Progenitor cell of endocrine pancreas (in vitro differentiated cells): ENCODE measurements around the gene IGF1. TPM values are rescaled to one million over a fixed set of nuclear protein-coding genes. Genes with fewer than 3 reads are reported as not detected.
"Not testable (repeated sequence)": the region's sequence is repeated elsewhere in the genome, so short reads cannot be mapped to it uniquely, and the experiment has no call there.

ENCODE experiments used
- DNase-seq: peaks from one replicate; pipeline ENCODE4 v3.0.0; 2021; ENCODE audit warnings: low spot score; ENCODE audit not compliant: unreplicated experiment
- H3K27ac Mint-ChIP-seq: 2 replicates; pipeline ENCODE4 v1.8.0; 2021; ENCODE audit warnings: mild to moderate bottlenecking, moderate library complexity, mixed read lengths
- H3K27me3 Mint-ChIP-seq: 2 replicates; pipeline ENCODE4 v1.8.0; 2021; ENCODE audit warnings: mixed read lengths
- H3K36me3 Mint-ChIP-seq: 2 replicates; pipeline ENCODE4 v1.8.0; 2022; ENCODE audit warnings: mixed read lengths; ENCODE audit not compliant: insufficient read depth
- H3K4me1 Mint-ChIP-seq: 2 replicates; pipeline ENCODE4 v1.8.0; 2021; ENCODE audit warnings: low read depth, mixed read lengths
- H3K4me3 Mint-ChIP-seq: 2 replicates; pipeline ENCODE4 v1.8.0; 2021; ENCODE audit warnings: low read depth, mild to moderate bottlenecking, moderate library complexity, mixed read lengths
- H3K9me3 Mint-ChIP-seq: 2 replicates; pipeline ENCODE4 v1.8.0; 2021; ENCODE audit warnings: low read depth, mixed read lengths
- CTCF ChIP-seq: fragments of 200-600 bp; sonication (generic); IDR thresholded peaks from one replicate; pipeline ENCODE4 v1.5.0; 2021; ENCODE audit warnings: antibody characterized with exemption, mild to moderate bottlenecking; ENCODE audit not compliant: unreplicated experiment
- total RNA-seq: library from RNA; stranded (reverse); gene quantifications from 2 replicates; pipeline ENCODE4 v1.2.1, GENCODE V29; 2021

Gene IGF1
- total RNA-seq, 1 donor from 2014 or later: 0.57 TPM

DNA sequence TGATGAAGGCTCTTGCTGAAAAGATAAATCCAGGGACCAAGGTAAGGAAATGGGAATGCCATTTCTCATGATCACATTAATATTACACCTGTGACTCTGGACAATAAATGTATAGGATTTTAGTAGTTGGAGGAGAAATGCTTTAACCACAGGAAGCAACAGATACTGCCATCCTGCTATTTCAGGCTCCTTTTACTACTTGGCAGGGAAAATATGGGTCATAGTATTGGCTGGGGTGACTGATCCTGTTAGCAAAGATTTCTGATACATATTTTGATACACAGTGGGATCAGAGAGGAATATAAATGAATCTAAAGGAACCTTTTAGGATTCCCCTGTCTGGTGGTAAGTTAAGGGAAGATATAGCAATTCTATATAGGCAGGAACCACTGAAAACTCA is 115.0 kb downstream of the IGF1 start:
- Mint-ChIP-seq H3K4me1 (no peaks in the 10 kb centered on the region), H3K4me3 (no peak overlapping the region), H3K27ac (no peak overlapping the region), H3K9me3 (peaks cover 3% of the 10 kb centered on the region), H3K27me3 (peaks cover 34% of the 10 kb centered on the region), H3K36me3 (no peaks in the 10 kb centered on the region)
- TF ChIP-seq CTCF: no peak
- DNase-seq: no peak

DNA sequence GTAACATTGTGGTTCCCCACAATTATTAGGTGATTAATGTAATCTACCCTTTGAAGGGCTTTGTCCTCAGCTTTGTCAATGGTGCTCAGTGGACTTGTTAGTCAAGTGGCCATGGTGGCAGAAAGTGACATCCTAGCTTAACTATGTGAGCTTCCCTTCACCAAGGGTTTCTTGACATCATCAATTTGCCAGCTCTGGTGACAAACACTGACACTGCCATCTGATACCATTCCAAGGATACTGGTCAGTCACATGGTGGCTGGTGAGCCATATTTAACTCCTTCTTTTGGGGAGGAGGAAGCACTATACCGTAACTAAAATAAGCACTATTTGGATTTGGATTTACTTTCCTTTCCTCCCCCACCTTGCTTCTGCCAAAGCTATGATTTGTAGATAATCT is 115.7 kb downstream of the IGF1 start:
- Mint-ChIP-seq H3K36me3 (no peaks in the 10 kb centered on the region), H3K9me3 (peaks cover 3% of the 10 kb centered on the region), H3K27ac (no peak overlapping the region), H3K4me1 (no peaks in the 10 kb centered on the region), H3K4me3 (no peak overlapping the region), H3K27me3 (peaks cover 41% of the 10 kb centered on the region)
- no peak for DNase-seq
- TF ChIP-seq CTCF: no peak

GRCh38 chr12:102356690-102357089 is 123.7 kb downstream of the IGF1 start:
- TF ChIP-seq CTCF: no peak
- H3K27ac Mint-ChIP-seq: no peak overlapping the region
- no peak for DNase-seq
- H3K27me3 Mint-ChIP-seq: peaks cover 39% of the 10 kb centered on the region
- H3K36me3 Mint-ChIP-seq: no peaks in the 10 kb centered on the region
- H3K4me1 Mint-ChIP-seq: no peaks in the 10 kb centered on the region
- no peak overlapping the region for H3K4me3 Mint-ChIP-seq
- peaks cover 23% of the 10 kb centered on the region for H3K9me3 Mint-ChIP-seq

DNA sequence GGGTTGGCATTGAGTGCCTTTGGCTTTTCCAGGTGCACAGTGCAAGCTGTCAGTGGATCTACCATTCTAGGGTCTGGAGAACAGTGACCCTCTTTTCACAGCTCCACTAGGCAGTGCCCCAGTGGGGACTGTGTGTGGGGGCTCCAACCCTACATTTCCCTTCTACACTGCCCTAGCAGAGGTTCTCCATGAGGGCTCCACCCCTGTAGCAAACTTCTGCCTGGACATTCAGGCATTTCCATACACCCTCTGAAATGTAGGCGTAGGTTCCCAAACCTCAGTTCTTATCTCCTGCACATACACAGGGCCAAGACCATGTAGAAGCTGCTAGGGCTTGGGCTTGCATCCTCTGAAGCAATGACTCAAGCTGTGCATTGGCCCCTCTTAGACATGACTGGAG is 126.1 kb downstream of the IGF1 start:
- not testable (repeated sequence) for H3K4me1 Mint-ChIP-seq, H3K36me3 Mint-ChIP-seq, H3K4me3 Mint-ChIP-seq, DNase-seq, H3K27ac Mint-ChIP-seq
- H3K27me3 Mint-ChIP-seq: peaks cover 19% of the 10 kb centered on the region
- H3K9me3 Mint-ChIP-seq: peaks cover 23% of the 10 kb centered on the region

DNA sequence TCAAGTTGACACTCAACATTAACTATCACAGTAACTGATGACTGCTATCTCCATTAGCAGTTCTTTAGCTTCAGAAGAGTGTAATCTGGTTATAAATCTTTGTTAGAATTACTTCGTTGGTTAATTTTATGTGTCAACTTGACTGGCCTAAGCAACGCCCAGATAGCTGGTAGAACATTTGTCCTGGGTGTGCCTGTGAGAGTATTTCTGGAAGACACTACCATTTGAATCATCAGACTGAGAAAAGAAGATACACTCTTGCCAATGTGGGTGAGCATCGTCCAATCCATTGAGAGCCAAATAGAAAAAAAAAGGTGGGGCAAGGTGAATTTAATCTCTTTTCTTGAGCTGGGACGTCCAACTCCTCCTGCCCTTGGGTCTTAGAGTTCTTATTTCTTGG is 129.0 kb downstream of the IGF1 start:
- DNase-seq: no peak
- TF ChIP-seq CTCF: no peak
- H3K27ac Mint-ChIP-seq: no peak overlapping the region
- peaks cover 23% of the 10 kb centered on the region for H3K9me3 Mint-ChIP-seq
- no peaks in the 10 kb centered on the region for H3K4me1 Mint-ChIP-seq
- no peaks in the 10 kb centered on the region for H3K36me3 Mint-ChIP-seq
- H3K27me3 Mint-ChIP-seq: peaks cover 8% of the 10 kb centered on the region
- H3K4me3 Mint-ChIP-seq: no peak overlapping the region

GRCh38 chr12:102350070-102350469 is 130.3 kb downstream of the IGF1 start:
- Mint-ChIP-seq H3K4me1 (no peaks in the 10 kb centered on the region), H3K27ac (no peak overlapping the region), H3K9me3 (peaks cover 24% of the 10 kb centered on the region), H3K4me3 (no peak overlapping the region), H3K36me3 (peaks cover 2% of the 10 kb centered on the region), H3K27me3 (peaks cover 5% of the 10 kb centered on the region)
- no peak for TF ChIP-seq CTCF
- no peak for DNase-seq
